ENCODE measurements around the gene FBLN2. TPM values are rescaled to one million over a fixed set of nuclear protein-coding genes. Genes with fewer than 3 reads are reported as not detected.
A peak's percentile ranks its signal among the peaks of the same experiment; 100 is the strongest.

Gene FBLN2
- polyA plus RNA-seq, 3 donors, result 0.08 TPM; not detected in 2

- H3K4me3 Mint-ChIP-seq, result no peak overlapping the region
- no peaks in the 10 kb centered on the region for H3K27me3 ChIP-seq (ENCODE audit: control insufficient read depth in 2 of 2, insufficient read depth in 2 of 2, low read length in 2 of 2)
Observed at GRCh38 chr3:13666227-13666619, 117.3 kb downstream of the FBLN2 start.

GRCh38 chr3:13666781-13667709, 118.1 kb downstream of the FBLN2 start:
- H3K4me1 Mint-ChIP-seq, result no peaks in the 10 kb centered on the region
- H3K4me1 ChIP-seq (ENCODE audit: control insufficient read depth in 1 of 2, insufficient read depth in 2 of 2, low read length in 2 of 2), result no peaks in the 10 kb centered on the region
- no peaks in the 10 kb centered on the region for H3K36me3 ChIP-seq (replicated peaks in 1 of 2; ENCODE audit: control insufficient read depth in 1 of 2, insufficient read depth in 2 of 2, low read length in 2 of 2)
- no peaks in the 10 kb centered on the region for H3K36me3 Mint-ChIP-seq
- no peak overlapping the region for H3K4me3 Mint-ChIP-seq
- no peak overlapping the region for H3K4me3 ChIP-seq (replicated peaks in 1 of 3; ENCODE audit: low read depth in 2 of 3, low read length in 3 of 3)
- peaks cover 0 to 2% of the 10 kb centered on the region in 2 donors for H3K9me3 ChIP-seq (replicated peaks in 1 of 2; ENCODE audit: control insufficient read depth in 1 of 2, insufficient read depth in 1 of 2, low read length in 2 of 2)
- no peaks in the 10 kb centered on the region for H3K27me3 ChIP-seq (ENCODE audit: control insufficient read depth in 2 of 2, insufficient read depth in 2 of 2, low read length in 2 of 2)
- peaks cover 0 to 7% (median 0%) of the 10 kb centered on the region in 7 donors for H3K9me3 Mint-ChIP-seq
- no peak for TF ChIP-seq CTCF (IDR thresholded peaks at IDR 0.05)
- peaks cover 0 to 9% (median 2%) of the 10 kb centered on the region in 3 donors for H3K27me3 Mint-ChIP-seq (ENCODE audit: low read depth in 3 of 3)
- no peak overlapping the region for H3K9ac ChIP-seq (ENCODE audit: insufficient read depth, low read length, poor library complexity, severe bottlenecking)
- WGBS (ENCODE audit: insufficient coverage), result 90% methylated on average over 9 of the region's 18 CpGs
- H2AFZ ChIP-seq (ENCODE audit: insufficient read depth, low read depth, low read length, poor library complexity, severe bottlenecking), result no peak overlapping the region
- no peak for DNase-seq
- no peak overlapping the region for H3K27ac ChIP-seq (ENCODE audit: low read depth in 1 of 2, low read length in 2 of 2)
- no peaks in the 10 kb centered on the region for H4K20me1 ChIP-seq (ENCODE audit: insufficient read depth, low read length)
- intact Hi-C loops (cut with micrococcal nuclease), result no loop called here
- H3K27ac Mint-ChIP-seq, result no peak overlapping the region
- H3K4me2 ChIP-seq (replicated peaks; ENCODE audit: extremely low read depth, low read length, poor library complexity, severe bottlenecking), result no peak overlapping the region
- no peaks in the 10 kb centered on the region for H3K79me2 ChIP-seq (ENCODE audit: insufficient read depth, low read length)

More at GRCh38 chr3:13666227-13666619, 117.3 kb downstream of the FBLN2 start:
- no peaks in the 10 kb centered on the region for H3K79me2 ChIP-seq (ENCODE audit: insufficient read depth, low read length)
- Mint-ChIP-seq H3K9me3 (peaks cover 0 to 7% (median 0%) of the 10 kb centered on the region in 7 donors), H3K36me3 (no peaks in the 10 kb centered on the region), H3K27me3 (ENCODE audit: low read depth in 3 of 3) (peaks cover 0 to 9% (median 5%) of the 10 kb centered on the region in 3 donors), H3K4me1 (no peaks in the 10 kb centered on the region), H3K27ac (peak overlapping the region in 1 of 7 donors; percentile 41)
- no peak overlapping the region for H3K9ac ChIP-seq (ENCODE audit: insufficient read depth, low read length, poor library complexity, severe bottlenecking)
- TF ChIP-seq CTCF (IDR thresholded peaks at IDR 0.05), result no peak
- no peak overlapping the region for H2AFZ ChIP-seq (ENCODE audit: insufficient read depth, low read depth, low read length, poor library complexity, severe bottlenecking)
- H3K36me3 ChIP-seq (replicated peaks in 1 of 2; ENCODE audit: control insufficient read depth in 1 of 2, insufficient read depth in 2 of 2, low read length in 2 of 2), result no peaks in the 10 kb centered on the region
- H3K4me1 ChIP-seq (ENCODE audit: control insufficient read depth in 1 of 2, insufficient read depth in 2 of 2, low read length in 2 of 2), result no peaks in the 10 kb centered on the region
- no peak overlapping the region for H3K27ac ChIP-seq (ENCODE audit: low read depth in 1 of 2, low read length in 2 of 2)
- H3K9me3 ChIP-seq (replicated peaks in 1 of 2; ENCODE audit: control insufficient read depth in 1 of 2, insufficient read depth in 1 of 2, low read length in 2 of 2), result peaks cover 0 to 2% of the 10 kb centered on the region in 2 donors
- H3K4me2 ChIP-seq (replicated peaks; ENCODE audit: extremely low read depth, low read length, poor library complexity, severe bottlenecking), result no peak overlapping the region
- WGBS (ENCODE audit: insufficient coverage), result 90% methylated on average over 2 of the region's 4 CpGs
- H3K4me3 ChIP-seq (replicated peaks in 1 of 3; ENCODE audit: low read depth in 2 of 3, low read length in 3 of 3), result no peak overlapping the region
- intact Hi-C loops (cut with micrococcal nuclease), result no loop called here
- no peaks in the 10 kb centered on the region for H4K20me1 ChIP-seq (ENCODE audit: insufficient read depth, low read length)
- DNase-seq, result no peak

All from CD14-positive monocyte (primary cell).